Inflammatory macrophage treated with lipopolysaccharide for 4 hours (primary cell): ENCODE measurements around the gene TYMP.

Experiments used
- DNase-seq: peaks from one replicate; pipeline ENCODE4 v3.0.0-alpha.2; 2020

TYMP gene, protein sequence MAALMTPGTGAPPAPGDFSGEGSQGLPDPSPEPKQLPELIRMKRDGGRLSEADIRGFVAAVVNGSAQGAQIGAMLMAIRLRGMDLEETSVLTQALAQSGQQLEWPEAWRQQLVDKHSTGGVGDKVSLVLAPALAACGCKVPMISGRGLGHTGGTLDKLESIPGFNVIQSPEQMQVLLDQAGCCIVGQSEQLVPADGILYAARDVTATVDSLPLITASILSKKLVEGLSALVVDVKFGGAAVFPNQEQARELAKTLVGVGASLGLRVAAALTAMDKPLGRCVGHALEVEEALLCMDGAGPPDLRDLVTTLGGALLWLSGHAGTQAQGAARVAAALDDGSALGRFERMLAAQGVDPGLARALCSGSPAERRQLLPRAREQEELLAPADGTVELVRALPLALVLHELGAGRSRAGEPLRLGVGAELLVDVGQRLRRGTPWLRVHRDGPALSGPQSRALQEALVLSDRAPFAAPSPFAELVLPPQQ

DNA sequence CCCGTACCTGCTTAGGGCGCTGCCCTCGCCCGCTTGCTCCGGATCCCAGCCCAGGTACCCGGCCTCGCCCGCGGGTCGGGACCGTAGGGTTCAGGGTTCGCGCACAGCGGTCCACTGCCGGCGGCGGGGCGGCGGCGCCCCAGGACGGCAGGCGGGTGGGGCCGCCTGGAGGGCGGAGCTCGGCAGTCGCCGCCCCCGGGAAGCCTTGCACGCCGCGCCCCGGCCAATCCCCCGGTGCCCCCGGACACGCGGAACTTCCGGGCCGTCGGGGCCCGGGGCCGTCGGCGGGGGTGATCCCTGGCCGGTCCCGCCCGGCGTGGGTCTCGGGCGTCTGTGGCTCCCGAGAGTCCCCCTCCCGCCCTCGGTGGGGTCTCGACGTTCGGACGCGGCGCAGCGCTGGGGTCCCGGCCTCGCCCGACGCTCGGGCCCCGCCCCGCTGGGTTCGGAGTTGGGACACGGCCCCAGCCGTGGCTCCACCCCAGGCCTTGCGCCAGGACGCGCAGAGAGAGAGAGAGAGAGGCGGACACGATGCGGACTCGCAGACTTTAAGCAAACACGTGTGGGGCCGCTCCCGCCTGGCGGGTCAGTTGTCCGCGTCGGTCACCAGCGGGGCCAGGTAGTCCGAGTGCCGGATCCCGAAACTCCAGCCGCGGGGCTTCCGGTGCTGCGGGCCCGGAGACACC lies at the start of gene TYMP:
Gene TYMP (minus strand): TSS at position 116 of the 683 bp plus-strand sequence. CDS start 303 bp downstream, outside the sequence.
- DNase-seq = peak; percentile 92

DNA sequence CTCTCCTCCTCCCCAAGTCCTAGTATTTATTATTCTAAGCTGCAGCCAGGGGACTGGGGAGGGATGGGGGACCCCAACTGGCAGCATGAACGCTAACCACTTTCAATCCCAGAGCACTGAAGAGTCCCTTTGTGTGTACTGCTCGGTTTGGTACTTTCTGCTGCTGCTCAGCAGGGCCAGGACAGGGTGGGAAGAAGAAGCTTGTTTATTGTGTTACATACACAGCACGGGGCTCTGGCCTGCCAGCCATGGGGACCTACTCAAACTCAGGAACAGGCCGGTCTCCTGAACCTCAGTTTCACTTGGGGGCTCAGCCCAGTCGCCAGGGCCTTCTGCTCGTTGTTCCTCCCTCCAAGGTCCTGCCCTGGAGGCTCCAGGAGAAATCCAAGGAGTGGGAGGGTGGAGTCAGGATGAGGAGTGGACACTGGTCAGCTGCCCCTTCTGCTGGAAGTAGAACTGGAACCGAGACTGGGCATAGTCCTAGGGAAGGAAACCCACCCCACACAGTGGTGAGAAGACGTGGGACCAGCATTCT lies 49.0 kb upstream of the TYMP start:
- DNase-seq = no peak

DNA sequence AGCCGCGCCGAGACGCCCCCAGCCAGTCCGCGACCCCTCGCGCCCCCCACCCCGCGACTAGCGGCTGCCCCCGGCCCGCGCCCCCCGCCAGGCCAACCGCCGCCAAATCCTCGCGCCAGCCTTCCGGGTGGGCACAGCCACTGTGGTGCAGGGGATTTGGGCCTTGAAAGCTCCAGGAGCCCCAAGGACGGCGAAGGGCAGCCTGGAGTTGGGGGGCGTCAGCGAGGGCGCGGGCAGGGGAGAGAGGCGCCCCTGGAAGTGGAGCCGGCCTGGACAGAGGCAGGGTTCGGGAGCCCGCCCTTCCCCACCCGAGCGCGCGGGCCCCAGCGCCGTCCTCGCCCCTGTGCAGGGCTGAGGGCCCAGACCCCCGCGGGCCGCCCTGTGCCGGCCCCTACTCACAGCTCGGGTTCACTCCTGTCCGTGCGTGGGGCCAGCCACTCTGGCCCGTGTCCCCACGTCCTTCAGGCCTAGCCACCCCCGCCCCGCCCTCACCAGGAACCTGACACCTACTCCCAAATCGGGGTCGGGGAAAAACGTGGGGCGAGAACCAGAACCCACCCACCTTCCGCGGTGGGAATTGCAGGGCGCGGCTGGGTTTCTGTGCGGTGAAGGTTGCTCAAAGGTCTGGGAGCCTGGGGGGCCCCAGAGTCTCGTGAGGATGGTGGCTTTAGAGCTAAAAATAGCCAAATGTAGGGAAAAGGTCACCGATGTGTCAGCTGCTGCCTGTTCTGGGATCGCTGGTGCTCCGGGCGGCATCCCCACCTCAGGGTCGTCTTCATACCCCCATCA lies 48.4 kb upstream of the TYMP start, which contains the start of gene CPT1B:
Gene CPT1B (minus strand): TSS at position 441 of the 789 bp plus-strand sequence. CDS start 512 bp downstream, outside the sequence.
- DNase-seq = no peak

DNA sequence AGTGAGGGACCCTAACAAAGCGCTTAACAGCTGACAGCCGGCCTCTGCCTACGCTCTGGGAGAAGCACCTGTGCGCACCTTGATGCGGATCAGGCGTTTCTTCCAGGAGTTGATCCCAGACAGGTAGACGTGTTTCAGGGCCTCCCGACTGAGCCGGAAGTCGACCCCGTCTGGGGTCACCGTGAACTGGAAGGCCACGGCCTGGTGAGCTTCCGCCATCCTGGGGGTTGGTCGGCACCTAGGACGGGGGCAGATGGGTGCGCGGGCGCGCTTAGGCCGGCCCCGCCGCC lies 47.8 kb upstream of the TYMP start:
- DNase-seq = no peak

GRCh38 chr22:50576806-50577696 lies 47.2 kb upstream of the TYMP start:
- peak; percentile 30 for DNase-seq

- peak; percentile 22 for DNase-seq
These were observed 46.3 kb upstream of the TYMP start for GRCh38 chr22:50576070-50576469.

DNA sequence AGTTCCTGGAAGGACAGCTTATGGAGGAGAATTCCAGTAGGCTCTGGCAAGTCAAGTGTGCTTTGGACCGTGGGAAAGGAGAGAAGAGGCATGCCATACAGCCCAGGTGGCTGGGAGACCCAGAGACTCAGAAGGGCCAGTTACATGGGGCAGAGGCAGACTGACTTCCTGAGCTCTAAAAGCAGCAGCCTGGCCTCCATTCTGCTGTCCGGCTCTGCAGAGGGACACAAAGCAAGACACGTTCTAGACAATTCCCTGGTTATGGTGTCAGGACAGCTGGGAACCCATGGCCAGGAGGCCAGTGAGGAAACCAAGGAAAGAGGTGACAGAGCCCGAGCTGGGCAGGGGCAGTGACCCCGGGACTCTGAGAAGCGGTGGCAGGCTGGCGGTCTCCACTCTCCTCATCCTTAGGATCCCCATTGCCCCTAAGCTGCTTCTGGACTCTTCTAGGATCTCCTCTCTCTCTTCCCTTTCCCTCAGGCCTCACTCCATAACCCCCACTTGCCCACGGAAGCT lies 45.7 kb upstream of the TYMP start:
- no peak for DNase-seq

DNA sequence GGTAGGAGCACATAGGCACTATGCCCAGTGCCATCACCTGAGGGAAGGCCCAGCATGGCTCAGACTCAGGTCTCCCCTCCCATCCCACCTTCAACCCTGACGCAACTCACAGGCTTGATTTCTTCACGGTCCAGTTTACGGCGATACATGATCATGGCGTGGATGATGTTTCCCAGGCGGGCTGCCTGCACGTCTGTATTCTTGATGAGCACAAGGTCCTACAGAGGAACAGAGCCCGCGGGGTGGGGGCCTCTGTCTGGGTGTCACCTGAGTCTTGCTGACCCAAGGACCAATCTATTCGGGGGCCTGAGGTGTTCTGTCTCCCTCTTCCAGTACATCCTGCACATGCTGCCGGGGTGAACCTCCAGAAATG lies 44.6 kb upstream of the TYMP start:
- DNase-seq = no peak

- no peak for DNase-seq
These were observed 43.9 kb upstream of the TYMP start for GRCh38 chr22:50573491-50574382.

GRCh38 chr22:50572965-50573364 lies 43.2 kb upstream of the TYMP start:
- DNase-seq = no peak

GRCh38 chr22:50571264-50572175 lies 41.7 kb upstream of the TYMP start:
- no peak for DNase-seq

DNA sequence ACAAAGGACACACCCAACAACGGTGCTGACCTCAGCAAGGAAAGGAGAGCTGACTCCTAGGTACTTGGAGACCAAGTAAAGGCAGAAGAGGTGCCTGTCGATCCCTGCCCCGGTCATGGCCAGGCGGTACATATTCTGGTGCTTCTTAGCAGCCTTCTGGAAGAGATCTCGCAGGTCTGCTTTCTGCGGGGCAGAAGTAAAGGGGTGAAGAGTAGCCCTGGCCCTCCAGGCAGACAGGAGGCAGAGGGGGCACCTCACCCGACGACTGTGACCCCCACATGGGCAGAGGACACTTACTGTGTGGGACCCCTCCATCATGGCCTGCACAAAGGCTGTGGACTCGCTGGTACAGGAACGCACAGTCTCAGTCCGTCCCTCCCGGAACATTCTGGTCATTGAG lies 41.0 kb upstream of the TYMP start:
- DNase-seq = no peak

DNA sequence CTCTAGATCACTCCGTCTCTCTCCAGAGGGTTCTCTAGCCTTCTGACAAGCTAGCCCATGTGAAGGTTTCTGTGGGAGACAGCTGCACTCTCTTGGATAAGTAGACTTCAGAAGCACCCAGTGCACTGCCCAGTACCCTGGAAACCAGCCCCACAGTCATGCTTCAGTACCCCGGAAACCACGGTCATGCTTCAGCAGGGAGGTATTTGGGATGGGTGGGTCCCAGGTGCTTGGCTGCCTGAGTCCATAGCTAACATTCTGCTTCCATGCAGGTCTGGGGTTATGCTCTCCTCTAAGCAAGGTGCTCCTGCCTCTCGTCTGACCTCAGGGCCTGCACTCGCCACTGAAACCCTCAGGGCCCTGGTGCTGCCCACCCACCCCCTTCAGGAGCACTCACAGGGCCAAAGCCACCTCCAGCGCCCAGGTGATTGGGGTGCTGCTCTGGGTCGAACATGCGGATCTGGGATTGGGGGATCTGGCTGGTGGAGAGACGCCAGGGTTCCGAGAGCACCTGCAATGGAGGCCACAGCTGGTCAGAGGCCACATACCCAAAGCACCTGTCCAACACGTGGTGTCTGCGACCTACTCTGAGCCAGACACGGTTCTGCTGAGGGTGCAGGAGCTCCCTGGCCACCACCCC lies 40.2 kb upstream of the TYMP start:
- no peak for DNase-seq

- no peak for DNase-seq
These were observed 39.2 kb upstream of the TYMP start for GRCh38 chr22:50569041-50569459.

GRCh38 chr22:50568626-50569025 lies 38.8 kb upstream of the TYMP start:
- no peak for DNase-seq

GRCh38 chr22:50567721-50568252 lies 38.0 kb upstream of the TYMP start:
- no peak for DNase-seq

- no peak for DNase-seq
These were observed 34.5 kb upstream of the TYMP start for GRCh38 chr22:50564289-50564688.

DNA sequence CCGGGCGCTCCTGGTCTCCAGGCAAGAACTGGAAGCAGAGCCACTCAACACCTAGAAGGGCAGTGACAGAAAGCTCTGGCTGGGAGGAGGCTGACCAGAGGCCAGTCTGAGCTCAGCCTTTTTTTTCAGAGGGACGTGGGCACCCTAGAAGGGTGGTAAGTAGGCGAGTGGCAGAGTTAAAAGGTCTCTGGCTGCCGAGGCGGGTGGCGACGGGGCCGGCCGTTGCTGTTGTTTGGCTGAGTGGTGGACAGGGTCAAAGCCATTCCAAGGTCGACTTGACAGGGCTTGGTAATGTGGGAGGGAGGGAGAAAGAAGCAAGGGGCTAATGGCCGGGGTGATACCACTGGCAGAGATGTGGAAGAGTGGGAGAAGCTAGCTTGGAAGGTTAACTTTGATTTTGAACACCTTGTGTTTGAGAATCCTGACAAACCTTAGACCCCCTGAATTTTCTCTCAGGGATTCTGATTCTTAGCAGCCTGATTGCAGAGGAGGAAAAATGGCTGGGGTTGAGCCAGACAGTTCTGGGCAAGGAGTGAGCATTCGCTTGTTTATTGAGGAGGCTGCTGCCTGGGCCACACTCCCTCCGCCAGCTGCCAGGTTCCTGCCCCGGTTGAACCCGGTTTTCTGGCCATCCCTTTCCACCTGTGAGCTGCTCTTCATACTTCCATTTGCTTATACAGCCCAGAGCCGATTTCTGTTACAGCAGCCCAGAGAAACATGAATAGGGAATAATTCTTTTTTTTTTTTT lies 33.8 kb upstream of the TYMP start:
- DNase-seq = peak; percentile 11
